HEK293 (cell line): ENCODE measurements around the gene OR52E5.

ENCODE experiments used
- CTCF ChIA-PET: fragments of 350-600 bp; formaldehyde crosslinking; extraction: SDS; loops from one replicate; lab custom pipeline; 2021; ENCODE audit warnings: antibody characterized with exemption; lab: Yijun Ruan, JAX
- POLR2A ChIA-PET: fragments of 300-600 bp; formaldehyde crosslinking; extraction: SDS; loops from one replicate; lab custom pipeline; 2020; ENCODE audit warnings: antibody characterized with exemption, inconsistent platforms; lab: Yijun Ruan, JAX
- H3K27ac ChIP-seq: fragments of 200-500 bp; sonication (Bioruptor generic); 2 replicates; pipeline ENCODE4 v1.5.1; 2014; ENCODE audit warnings: low read depth, low read length, control low read depth, inconsistent platforms; ENCODE audit errors: extremely low read depth
- H3K36me3 ChIP-seq, 2 experiments: fragments of 200-500 bp in 1 of 2; sonication (Bioruptor generic) in 1 of 2; 1 replicate in 1 of 2; 2 replicates in 1 of 2; pipeline ENCODE4 v1.5.1; 2014 to 2017; ENCODE audit warnings: inconsistent platforms in 2 of 2, low read length in 2 of 2; ENCODE audit not compliant: control insufficient read depth in 2 of 2, insufficient read depth in 1 of 2
- H3K4me1 ChIP-seq: fragments of 200-500 bp; sonication (Bioruptor generic); 2 replicates; pipeline ENCODE4 v1.5.1; 2014; ENCODE audit warnings: mild to moderate bottlenecking, low read length, inconsistent platforms; ENCODE audit not compliant: control insufficient read depth, insufficient read depth
- H3K4me3 ChIP-seq: 2 replicates; pipeline ENCODE4 v1.5.1; 2011; ENCODE audit warnings: low read depth, mild to moderate bottlenecking, control low read depth, low read length, moderate library complexity
- H3K9me3 ChIP-seq: fragments of 200-500 bp; sonication (Bioruptor generic); 2 replicates; pipeline ENCODE4 v1.5.1; 2014; ENCODE audit warnings: low read depth, low read length, inconsistent platforms; ENCODE audit not compliant: control insufficient read depth, insufficient read depth
- BCL11B ChIP-seq: fragments of 450-650 bp; formaldehyde crosslinking; IDR thresholded peaks from 2 replicates; pipeline ENCODE4 v1.5.1; 2016; ENCODE audit warnings: low read depth, missing biosample characterization, missing genetic modification characterization
- MEIS1 ChIP-seq: sonication (generic); formaldehyde crosslinking; IDR thresholded peaks from 2 replicates; pipeline ENCODE4 v1.8.1; 2022; ENCODE audit warnings: missing genetic modification reagents, mild to moderate bottlenecking, borderline replicate concordance
- REPIN1 ChIP-seq: fragments of 450-650 bp; formaldehyde crosslinking; IDR thresholded peaks from 2 replicates; pipeline ENCODE4 v1.5.1; 2017; ENCODE audit warnings: missing biosample characterization, missing genetic modification characterization, low read depth
- SP2 ChIP-seq: fragments of 450-650 bp; formaldehyde crosslinking; IDR thresholded peaks from 2 replicates; pipeline ENCODE4 v1.5.1; 2016; ENCODE audit warnings: missing biosample characterization, missing genetic modification characterization
- ZBTB1 ChIP-seq: fragments of 450-650 bp; formaldehyde crosslinking; IDR thresholded peaks from 2 replicates; pipeline ENCODE4 v1.5.1; 2016; ENCODE audit warnings: missing biosample characterization, missing genetic modification characterization
- ZFHX2 ChIP-seq: fragments of 450-650 bp; formaldehyde crosslinking; conservative IDR thresholded peaks from 2 replicates; pipeline ENCODE4 v1.5.1; 2016; ENCODE audit warnings: missing biosample characterization, missing genetic modification characterization
- ZFP3 ChIP-seq: fragments of 450-650 bp; formaldehyde crosslinking; IDR thresholded peaks from 2 replicates; pipeline ENCODE4 v1.5.1; 2016; ENCODE audit warnings: low read depth, missing biosample characterization, missing genetic modification characterization
- ZFP37 ChIP-seq: fragments of 450-650 bp; formaldehyde crosslinking; IDR thresholded peaks from 2 replicates; pipeline ENCODE4 v1.5.1; 2016; ENCODE audit warnings: missing biosample characterization, missing genetic modification characterization
- ZNF121 ChIP-seq: fragments of 450-650 bp; formaldehyde crosslinking; IDR thresholded peaks from 2 replicates; pipeline ENCODE4 v1.5.1; 2016; ENCODE audit warnings: missing biosample characterization, missing genetic modification characterization
- ZNF132 ChIP-seq: fragments of 450-650 bp; formaldehyde crosslinking; IDR thresholded peaks from 2 replicates; pipeline ENCODE4 v1.5.1; 2017; ENCODE audit warnings: missing biosample characterization, missing genetic modification characterization, borderline replicate concordance
- ZNF19 ChIP-seq: fragments of 450-650 bp; formaldehyde crosslinking; IDR thresholded peaks from 2 replicates; pipeline ENCODE4; 2016; ENCODE audit warnings: missing biosample characterization, missing genetic modification characterization, low read depth
- ZNF24 ChIP-seq: fragments of 450-650 bp; formaldehyde crosslinking; IDR thresholded peaks from 2 replicates; pipeline ENCODE4 v1.5.1; 2016; ENCODE audit warnings: missing biosample characterization, missing genetic modification characterization
- ZNF274 ChIP-seq, 2 experiments: fragments of 200-500 bp in 1 of 2; fragments of 450-650 bp in 1 of 2; sonication (Bioruptor generic) in 1 of 2; formaldehyde crosslinking in 1 of 2; IDR thresholded peaks; 2 replicates each; pipeline versions ENCODE4 v1.5.1 to v1.6.1; 2014 to 2016; ENCODE audit warnings: borderline replicate concordance in 1 of 2, inconsistent platforms in 1 of 2, low read length in 1 of 2, missing biosample characterization in 1 of 2, missing genetic modification characterization in 1 of 2
- ZNF530 ChIP-seq: fragments of 450-650 bp; formaldehyde crosslinking; IDR thresholded peaks from 2 replicates; pipeline ENCODE4 v1.5.1; 2016; ENCODE audit warnings: low read depth, missing biosample characterization, missing genetic modification characterization
- ZNF549 ChIP-seq: fragments of 450-650 bp; IDR thresholded peaks from 2 replicates; pipeline ENCODE4 v1.5.1; 2018; ENCODE audit warnings: missing biosample characterization, missing genetic modification characterization, mild to moderate bottlenecking, inconsistent platforms, moderate library complexity
- ZNF624 ChIP-seq: fragments of 450-650 bp; formaldehyde crosslinking; IDR thresholded peaks from 2 replicates; pipeline ENCODE4 v1.5.1; 2017; ENCODE audit warnings: missing biosample characterization, missing genetic modification characterization
- ZNF707 ChIP-seq: fragments of 450-650 bp; formaldehyde crosslinking; IDR thresholded peaks from 2 replicates; pipeline ENCODE4 v1.5.1; 2016; ENCODE audit warnings: missing biosample characterization, missing genetic modification characterization
- ZNF747 ChIP-seq: fragments of 450-650 bp; formaldehyde crosslinking; IDR thresholded peaks from 2 replicates; pipeline ENCODE4 v1.5.1; 2016; ENCODE audit warnings: missing biosample characterization, missing genetic modification characterization
- ZNF785 ChIP-seq: fragments of 450-650 bp; formaldehyde crosslinking; IDR thresholded peaks from 2 replicates; pipeline ENCODE4 v1.5.1; 2016; ENCODE audit warnings: missing biosample characterization, missing genetic modification characterization
- TF ChIP-seq, protein P1 (sequence below): fragments of 450-650 bp; formaldehyde crosslinking; IDR thresholded peaks from 2 replicates; pipeline ENCODE4 v1.5.1; 2016; ENCODE audit warnings: missing biosample characterization, missing genetic modification characterization
- TF ChIP-seq, protein P2 (sequence below): fragments of 450-650 bp; formaldehyde crosslinking; IDR thresholded peaks from 2 replicates; pipeline ENCODE4 v1.5.1; 2016; ENCODE audit warnings: missing biosample characterization, missing genetic modification characterization
- TF ChIP-seq, protein P3 (sequence below): fragments of 450-650 bp; formaldehyde crosslinking; IDR thresholded peaks from 2 replicates; pipeline ENCODE4 v1.5.1; 2016; ENCODE audit warnings: missing biosample characterization, missing genetic modification characterization
- TF ChIP-seq, protein P4 (sequence below): fragments of 450-650 bp; formaldehyde crosslinking; IDR thresholded peaks from 2 replicates; pipeline ENCODE4 v1.5.1; 2016; ENCODE audit warnings: missing biosample characterization, missing genetic modification characterization
- TF ChIP-seq, protein P5 (sequence below): fragments of 450-650 bp; formaldehyde crosslinking; IDR thresholded peaks from 2 replicates; pipeline ENCODE4 v1.5.1; 2017; ENCODE audit warnings: missing biosample characterization, mild to moderate bottlenecking, missing genetic modification characterization, moderate library complexity
- TF ChIP-seq, protein P6 (sequence below): fragments of 450-650 bp; formaldehyde crosslinking; IDR thresholded peaks from 2 replicates; pipeline ENCODE4 v1.5.1; 2016; ENCODE audit warnings: missing biosample characterization, missing genetic modification characterization

The OR52E5 gene

DNA sequence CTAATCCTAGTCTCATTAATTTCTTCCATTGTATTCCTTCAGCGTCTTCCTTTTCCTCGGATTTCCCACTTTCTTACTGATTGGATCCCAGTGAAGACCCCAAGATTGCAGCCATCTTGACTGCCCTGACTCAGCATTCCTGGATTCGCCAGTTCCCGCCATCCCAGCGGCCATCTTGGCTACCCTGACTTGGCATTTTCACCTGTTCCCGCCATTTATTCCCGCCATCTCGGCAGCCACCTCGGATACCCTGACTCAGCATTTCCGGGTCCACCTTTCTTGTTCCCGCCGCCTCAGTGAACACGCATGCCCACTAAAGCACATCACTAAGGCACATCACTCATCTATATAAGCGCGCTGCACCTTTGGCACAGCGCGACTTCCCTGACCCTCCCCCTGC is 35.3 kb downstream of the OR52E5 start (continued):
- TF ChIP-seq ZNF121 (no peak), ZNF549 (tag by site-specific recombination) (no peak), ZNF624 (tag by site-specific recombination) (no peak), MEIS1 (no peak), SP2 (tag by site-specific recombination) (no peak), ZNF707 (tag by site-specific recombination) (no peak), ZNF530 (tag by site-specific recombination) (no peak), ZFHX2 (tag by site-specific recombination) (no peak), REPIN1 (tag by site-specific recombination) (no peak), ZNF19 (tag by site-specific recombination) (no peak)

DNA sequence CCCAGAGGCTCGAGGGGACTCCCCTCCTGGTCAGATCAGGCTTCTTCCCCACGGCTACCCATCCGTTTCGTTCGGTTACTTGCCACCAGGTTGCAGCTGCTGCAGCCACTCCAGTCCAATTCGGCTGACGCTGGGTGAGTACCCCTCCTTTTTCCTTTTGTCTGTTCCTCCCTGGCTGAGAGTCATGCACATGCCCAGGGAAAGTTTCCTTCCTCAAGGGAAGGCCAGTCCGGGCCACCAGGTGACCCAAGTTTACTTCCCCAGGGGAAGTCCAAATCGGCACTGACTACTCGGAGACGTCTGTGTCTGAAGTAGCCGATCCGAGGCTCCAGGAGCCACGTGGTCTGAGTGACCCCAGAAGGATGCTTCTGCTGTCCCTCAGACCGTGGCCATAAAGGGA is 35.8 kb downstream of the OR52E5 start:
- POLR2A ChIA-PET: no interaction called here
- Histone ChIP-seq H3K36me3 (no peaks in the 10 kb centered on the region), H3K9me3 (no peaks in the 10 kb centered on the region), H3K27ac (no peak overlapping the region), H3K4me1 (no peaks in the 10 kb centered on the region), H3K4me3 (no peak overlapping the region)
- CTCF ChIA-PET: no interaction called here
- no peak for TF ChIP-seq ZNF24
- no peak for TF ChIP-seq ZNF747 (tag by site-specific recombination)
- TF ChIP-seq ZNF785 (tag by site-specific recombination): no peak
- no peak for TF ChIP-seq ZBTB1 (tag by site-specific recombination)
- TF ChIP-seq, protein P1, sequence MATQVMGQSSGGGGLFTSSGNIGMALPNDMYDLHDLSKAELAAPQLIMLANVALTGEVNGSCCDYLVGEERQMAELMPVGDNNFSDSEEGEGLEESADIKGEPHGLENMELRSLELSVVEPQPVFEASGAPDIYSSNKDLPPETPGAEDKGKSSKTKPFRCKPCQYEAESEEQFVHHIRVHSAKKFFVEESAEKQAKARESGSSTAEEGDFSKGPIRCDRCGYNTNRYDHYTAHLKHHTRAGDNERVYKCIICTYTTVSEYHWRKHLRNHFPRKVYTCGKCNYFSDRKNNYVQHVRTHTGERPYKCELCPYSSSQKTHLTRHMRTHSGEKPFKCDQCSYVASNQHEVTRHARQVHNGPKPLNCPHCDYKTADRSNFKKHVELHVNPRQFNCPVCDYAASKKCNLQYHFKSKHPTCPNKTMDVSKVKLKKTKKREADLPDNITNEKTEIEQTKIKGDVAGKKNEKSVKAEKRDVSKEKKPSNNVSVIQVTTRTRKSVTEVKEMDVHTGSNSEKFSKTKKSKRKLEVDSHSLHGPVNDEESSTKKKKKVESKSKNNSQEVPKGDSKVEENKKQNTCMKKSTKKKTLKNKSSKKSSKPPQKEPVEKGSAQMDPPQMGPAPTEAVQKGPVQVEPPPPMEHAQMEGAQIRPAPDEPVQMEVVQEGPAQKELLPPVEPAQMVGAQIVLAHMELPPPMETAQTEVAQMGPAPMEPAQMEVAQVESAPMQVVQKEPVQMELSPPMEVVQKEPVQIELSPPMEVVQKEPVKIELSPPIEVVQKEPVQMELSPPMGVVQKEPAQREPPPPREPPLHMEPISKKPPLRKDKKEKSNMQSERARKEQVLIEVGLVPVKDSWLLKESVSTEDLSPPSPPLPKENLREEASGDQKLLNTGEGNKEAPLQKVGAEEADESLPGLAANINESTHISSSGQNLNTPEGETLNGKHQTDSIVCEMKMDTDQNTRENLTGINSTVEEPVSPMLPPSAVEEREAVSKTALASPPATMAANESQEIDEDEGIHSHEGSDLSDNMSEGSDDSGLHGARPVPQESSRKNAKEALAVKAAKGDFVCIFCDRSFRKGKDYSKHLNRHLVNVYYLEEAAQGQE: no peak
- TF ChIP-seq, protein P2, sequence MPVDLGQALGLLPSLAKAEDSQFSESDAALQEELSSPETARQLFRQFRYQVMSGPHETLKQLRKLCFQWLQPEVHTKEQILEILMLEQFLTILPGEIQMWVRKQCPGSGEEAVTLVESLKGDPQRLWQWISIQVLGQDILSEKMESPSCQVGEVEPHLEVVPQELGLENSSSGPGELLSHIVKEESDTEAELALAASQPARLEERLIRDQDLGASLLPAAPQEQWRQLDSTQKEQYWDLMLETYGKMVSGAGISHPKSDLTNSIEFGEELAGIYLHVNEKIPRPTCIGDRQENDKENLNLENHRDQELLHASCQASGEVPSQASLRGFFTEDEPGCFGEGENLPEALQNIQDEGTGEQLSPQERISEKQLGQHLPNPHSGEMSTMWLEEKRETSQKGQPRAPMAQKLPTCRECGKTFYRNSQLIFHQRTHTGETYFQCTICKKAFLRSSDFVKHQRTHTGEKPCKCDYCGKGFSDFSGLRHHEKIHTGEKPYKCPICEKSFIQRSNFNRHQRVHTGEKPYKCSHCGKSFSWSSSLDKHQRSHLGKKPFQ: no peak
- TF ChIP-seq ZNF19 (tag by site-specific recombination): no peak
- TF ChIP-seq ZFP3: no peak
- no peak for TF ChIP-seq ZNF132
- TF ChIP-seq, protein P3, sequence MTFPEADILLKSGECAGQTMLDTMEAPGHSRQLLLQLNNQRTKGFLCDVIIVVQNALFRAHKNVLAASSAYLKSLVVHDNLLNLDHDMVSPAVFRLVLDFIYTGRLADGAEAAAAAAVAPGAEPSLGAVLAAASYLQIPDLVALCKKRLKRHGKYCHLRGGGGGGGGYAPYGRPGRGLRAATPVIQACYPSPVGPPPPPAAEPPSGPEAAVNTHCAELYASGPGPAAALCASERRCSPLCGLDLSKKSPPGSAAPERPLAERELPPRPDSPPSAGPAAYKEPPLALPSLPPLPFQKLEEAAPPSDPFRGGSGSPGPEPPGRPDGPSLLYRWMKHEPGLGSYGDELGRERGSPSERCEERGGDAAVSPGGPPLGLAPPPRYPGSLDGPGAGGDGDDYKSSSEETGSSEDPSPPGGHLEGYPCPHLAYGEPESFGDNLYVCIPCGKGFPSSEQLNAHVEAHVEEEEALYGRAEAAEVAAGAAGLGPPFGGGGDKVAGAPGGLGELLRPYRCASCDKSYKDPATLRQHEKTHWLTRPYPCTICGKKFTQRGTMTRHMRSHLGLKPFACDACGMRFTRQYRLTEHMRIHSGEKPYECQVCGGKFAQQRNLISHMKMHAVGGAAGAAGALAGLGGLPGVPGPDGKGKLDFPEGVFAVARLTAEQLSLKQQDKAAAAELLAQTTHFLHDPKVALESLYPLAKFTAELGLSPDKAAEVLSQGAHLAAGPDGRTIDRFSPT: no peak
- no peak for TF ChIP-seq ZFP37 (tag by site-specific recombination)
- TF ChIP-seq, protein P4, sequence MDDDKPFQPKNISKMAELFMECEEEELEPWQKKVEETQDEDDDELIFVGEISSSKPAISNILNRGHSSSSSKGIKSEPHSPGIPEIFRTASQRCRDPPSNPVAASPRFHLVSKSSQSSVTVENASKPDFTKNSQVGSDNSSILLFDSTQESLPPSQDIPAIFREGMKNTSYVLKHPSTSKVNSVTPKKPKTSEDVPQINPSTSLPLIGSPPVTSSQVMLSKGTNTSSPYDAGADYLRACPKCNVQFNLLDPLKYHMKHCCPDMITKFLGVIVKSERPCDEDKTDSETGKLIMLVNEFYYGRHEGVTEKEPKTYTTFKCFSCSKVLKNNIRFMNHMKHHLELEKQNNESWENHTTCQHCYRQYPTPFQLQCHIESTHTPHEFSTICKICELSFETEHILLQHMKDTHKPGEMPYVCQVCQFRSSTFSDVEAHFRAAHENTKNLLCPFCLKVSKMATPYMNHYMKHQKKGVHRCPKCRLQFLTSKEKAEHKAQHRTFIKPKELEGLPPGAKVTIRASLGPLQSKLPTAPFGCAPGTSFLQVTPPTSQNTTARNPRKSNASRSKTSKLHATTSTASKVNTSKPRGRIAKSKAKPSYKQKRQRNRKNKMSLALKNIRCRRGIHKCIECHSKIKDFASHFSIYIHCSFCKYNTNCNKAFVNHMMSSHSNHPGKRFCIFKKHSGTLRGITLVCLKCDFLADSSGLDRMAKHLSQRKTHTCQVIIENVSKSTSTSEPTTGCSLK (tag by site-specific recombination): no peak
- no peak for TF ChIP-seq ZNF274 (IDR thresholded peaks at IDR 0.05; ENCODE audit: low read length)
- TF ChIP-seq ZNF274 (tag by site-specific recombination; IDR thresholded peaks at IDR 0.05; ENCODE audit: borderline replicate concordance): no peak
- TF ChIP-seq, protein P5, sequence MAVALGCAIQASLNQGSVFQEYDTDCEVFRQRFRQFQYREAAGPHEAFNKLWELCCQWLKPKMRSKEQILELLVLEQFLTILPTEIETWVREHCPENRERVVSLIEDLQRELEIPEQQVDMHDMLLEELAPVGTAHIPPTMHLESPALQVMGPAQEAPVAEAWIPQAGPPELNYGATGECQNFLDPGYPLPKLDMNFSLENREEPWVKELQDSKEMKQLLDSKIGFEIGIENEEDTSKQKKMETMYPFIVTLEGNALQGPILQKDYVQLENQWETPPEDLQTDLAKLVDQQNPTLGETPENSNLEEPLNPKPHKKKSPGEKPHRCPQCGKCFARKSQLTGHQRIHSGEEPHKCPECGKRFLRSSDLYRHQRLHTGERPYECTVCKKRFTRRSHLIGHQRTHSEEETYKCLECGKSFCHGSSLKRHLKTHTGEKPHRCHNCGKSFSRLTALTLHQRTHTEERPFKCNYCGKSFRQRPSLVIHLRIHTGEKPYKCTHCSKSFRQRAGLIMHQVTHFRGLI (tag by site-specific recombination): no peak
- no peak for TF ChIP-seq BCL11B (tag by site-specific recombination)
- TF ChIP-seq, protein P6, sequence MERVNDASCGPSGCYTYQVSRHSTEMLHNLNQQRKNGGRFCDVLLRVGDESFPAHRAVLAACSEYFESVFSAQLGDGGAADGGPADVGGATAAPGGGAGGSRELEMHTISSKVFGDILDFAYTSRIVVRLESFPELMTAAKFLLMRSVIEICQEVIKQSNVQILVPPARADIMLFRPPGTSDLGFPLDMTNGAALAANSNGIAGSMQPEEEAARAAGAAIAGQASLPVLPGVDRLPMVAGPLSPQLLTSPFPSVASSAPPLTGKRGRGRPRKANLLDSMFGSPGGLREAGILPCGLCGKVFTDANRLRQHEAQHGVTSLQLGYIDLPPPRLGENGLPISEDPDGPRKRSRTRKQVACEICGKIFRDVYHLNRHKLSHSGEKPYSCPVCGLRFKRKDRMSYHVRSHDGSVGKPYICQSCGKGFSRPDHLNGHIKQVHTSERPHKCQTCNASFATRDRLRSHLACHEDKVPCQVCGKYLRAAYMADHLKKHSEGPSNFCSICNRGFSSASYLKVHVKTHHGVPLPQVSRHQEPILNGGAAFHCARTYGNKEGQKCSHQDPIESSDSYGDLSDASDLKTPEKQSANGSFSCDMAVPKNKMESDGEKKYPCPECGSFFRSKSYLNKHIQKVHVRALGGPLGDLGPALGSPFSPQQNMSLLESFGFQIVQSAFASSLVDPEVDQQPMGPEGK (tag by site-specific recombination): no peak
